HFF-Myc (cell line): ENCODE data around the gene VAV1.

Experiments
- DNase-seq: peaks from one replicate; pipeline ENCODE4 v3.0.0-alpha.2; 2011; ENCODE audit warnings: low read depth; ENCODE audit errors: extremely low read depth
- H3K4me3 ChIP-seq: replicated peaks from 2 replicates; pipeline ENCODE4 v1.5.1; 2011; ENCODE audit warnings: low read depth, mild to moderate bottlenecking, control low read depth, low read length
- TF ChIP-seq, protein P1 (sequence below): IDR thresholded peaks from 2 replicates; pipeline ENCODE4 v1.5.1; 2012; ENCODE audit warnings: mild to moderate bottlenecking, low read depth, low read length, control low read depth; ENCODE audit errors: missing control alignments

The VAV1 gene

DNA sequence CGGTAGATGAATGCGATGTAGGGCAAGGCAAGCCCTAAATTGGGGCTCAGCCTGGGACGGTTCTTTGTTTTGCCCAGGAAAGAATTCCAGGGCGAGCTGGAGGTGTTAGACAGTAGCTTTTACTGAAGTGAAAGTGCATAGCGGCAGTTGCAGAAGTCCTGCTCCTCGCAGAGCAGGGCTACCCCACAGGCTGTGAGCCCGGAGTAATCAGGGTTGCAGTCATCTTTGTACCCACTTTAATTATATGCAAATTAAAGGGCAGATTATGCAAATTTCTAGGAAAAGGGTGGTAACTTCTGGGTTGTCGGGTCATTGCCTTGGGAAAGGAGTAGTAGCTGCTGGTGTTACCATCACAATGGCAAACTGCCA, 30.5 kb downstream of the VAV1 start:
- DNase-seq: no peak
- TF ChIP-seq, protein P1, sequence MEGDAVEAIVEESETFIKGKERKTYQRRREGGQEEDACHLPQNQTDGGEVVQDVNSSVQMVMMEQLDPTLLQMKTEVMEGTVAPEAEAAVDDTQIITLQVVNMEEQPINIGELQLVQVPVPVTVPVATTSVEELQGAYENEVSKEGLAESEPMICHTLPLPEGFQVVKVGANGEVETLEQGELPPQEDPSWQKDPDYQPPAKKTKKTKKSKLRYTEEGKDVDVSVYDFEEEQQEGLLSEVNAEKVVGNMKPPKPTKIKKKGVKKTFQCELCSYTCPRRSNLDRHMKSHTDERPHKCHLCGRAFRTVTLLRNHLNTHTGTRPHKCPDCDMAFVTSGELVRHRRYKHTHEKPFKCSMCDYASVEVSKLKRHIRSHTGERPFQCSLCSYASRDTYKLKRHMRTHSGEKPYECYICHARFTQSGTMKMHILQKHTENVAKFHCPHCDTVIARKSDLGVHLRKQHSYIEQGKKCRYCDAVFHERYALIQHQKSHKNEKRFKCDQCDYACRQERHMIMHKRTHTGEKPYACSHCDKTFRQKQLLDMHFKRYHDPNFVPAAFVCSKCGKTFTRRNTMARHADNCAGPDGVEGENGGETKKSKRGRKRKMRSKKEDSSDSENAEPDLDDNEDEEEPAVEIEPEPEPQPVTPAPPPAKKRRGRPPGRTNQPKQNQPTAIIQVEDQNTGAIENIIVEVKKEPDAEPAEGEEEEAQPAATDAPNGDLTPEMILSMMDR: no peak

GRCh38 chr19:6806488-6806887, 34.0 kb downstream of the VAV1 start:
- TF ChIP-seq, protein P1: no peak
- H3K4me3 ChIP-seq: no peak overlapping the region
- no peak for DNase-seq

More for the DNA sequence above, 30.5 kb downstream of the VAV1 start:
- H3K4me3 ChIP-seq: no peak overlapping the region

DNA sequence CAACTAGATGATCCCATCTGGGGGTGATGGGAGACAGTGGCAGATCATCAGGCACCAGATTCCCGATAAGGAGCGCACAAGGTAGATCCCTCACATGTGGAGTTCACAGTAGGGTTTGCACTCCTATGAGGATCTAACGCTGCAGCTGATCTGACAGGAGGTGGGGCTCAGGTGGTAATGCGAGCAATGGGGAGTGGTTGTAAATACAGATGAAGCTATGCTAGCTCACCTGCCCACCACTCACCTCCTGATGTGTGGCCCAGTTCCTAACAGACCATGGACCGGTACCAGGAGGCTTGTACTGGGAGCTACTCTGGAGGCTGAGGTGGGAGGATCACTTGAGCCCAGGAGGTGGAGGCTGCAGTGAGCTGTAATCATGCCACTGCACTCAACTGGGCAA, 34.8 kb downstream of the VAV1 start:
- TF ChIP-seq, protein P1: no peak
- H3K4me3 ChIP-seq: no peak overlapping the region
- no peak for DNase-seq

GRCh38 chr19:6808494-6808893, 36.0 kb downstream of the VAV1 start:
- no peak for DNase-seq
- TF ChIP-seq, protein P1: no peak
- H3K4me3 ChIP-seq: no peak overlapping the region

GRCh38 chr19:6809262-6809661, 36.8 kb downstream of the VAV1 start:
- TF ChIP-seq, protein P1: no peak
- no peak for DNase-seq

DNA sequence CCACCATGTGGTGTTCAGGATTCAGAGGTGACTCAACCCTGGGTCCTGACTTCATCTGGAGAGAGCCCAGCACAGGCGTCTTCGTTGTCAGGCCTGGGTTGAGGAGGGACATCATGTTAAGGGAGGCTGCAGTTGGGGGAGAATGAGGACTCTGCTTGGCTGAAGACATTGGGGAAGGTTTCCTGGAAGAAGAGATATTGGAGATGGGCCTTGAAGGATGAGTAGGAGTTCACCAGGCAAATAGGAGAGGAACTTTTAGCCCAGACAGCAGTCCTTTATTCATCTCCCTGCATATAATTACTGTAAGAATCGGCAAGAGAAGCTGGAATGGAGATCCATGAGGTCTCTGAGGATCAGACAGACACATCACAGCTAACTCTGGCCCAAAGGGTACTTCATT, 38.9 kb downstream of the VAV1 start:
- DNase-seq: no peak
- TF ChIP-seq, protein P1: no peak

More at GRCh38 chr19:6809262-6809661, 36.8 kb downstream of the VAV1 start:
- H3K4me3 ChIP-seq: no peak overlapping the region

DNA sequence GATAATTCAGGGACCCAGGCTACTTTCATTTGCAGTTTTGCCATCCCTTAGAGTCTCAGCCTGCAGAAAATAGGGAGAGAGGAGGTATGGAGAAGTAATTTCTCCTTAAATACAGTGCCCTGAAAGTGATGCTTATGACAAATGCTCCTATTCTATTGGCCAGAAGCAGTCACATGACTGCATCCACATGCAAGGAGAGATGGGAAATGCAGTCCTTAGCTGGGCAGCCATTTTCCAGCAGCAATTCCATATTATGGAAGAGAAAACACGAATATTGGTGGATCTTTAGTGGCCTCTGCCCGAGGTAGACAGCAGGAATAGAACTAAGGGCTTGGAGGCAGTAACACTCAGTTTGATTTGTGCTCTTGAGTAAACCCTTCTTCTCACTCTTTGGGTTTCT, 39.4 kb downstream of the VAV1 start:
- no peak overlapping the region for H3K4me3 ChIP-seq
- TF ChIP-seq, protein P1: no peak
- DNase-seq: peak; percentile 5

More for the DNA sequence above, 38.9 kb downstream of the VAV1 start:
- H3K4me3 ChIP-seq: no peak overlapping the region
